HG03045 (cell line): ENCODE data around the gene TMPRSS3.

ENCODE experiments used
- ATAC-seq: cut with Tn5 transposase; IDR thresholded peaks from one replicate; pipeline ENCODE4 v1.9.1; 2021; ENCODE audit warnings: mild to moderate bottlenecking, moderate library complexity; ENCODE audit not compliant: unreplicated experiment

TMPRSS3 gene

GRCh38 chr21:42374864-42375499, 20.9 kb downstream of the TMPRSS3 start:
- no peak for ATAC-seq

- no peak for ATAC-seq
These were observed 21.4 kb downstream of the TMPRSS3 start for GRCh38 chr21:42374457-42374856.

- no peak for ATAC-seq
These were observed 21.9 kb downstream of the TMPRSS3 start for GRCh38 chr21:42373908-42374455.

- no peak for ATAC-seq
These were observed 22.5 kb downstream of the TMPRSS3 start for GRCh38 chr21:42373196-42373907.

- ATAC-seq: no peak
These were observed 24.8 kb downstream of the TMPRSS3 start for GRCh38 chr21:42370894-42371654.

GRCh38 chr21:42369821-42370220, 26.0 kb downstream of the TMPRSS3 start:
- no peak for ATAC-seq

- ATAC-seq: no peak
These were observed 28.3 kb downstream of the TMPRSS3 start for GRCh38 chr21:42367367-42368165.

- ATAC-seq: no peak
These were observed 29.4 kb downstream of the TMPRSS3 start, which contains the start of gene TFF1 for GRCh38 chr21:42366292-42367010. TFF1 (minus strand) TSS chr21:42366535; CDS start chr21:42366495, 40 bp downstream.

GRCh38 chr21:42365770-42366169, 30.1 kb downstream of the TMPRSS3 start:
- no peak for ATAC-seq

- no peak for ATAC-seq
These were observed 31.5 kb downstream of the TMPRSS3 start for GRCh38 chr21:42364304-42364865.

GRCh38 chr21:42363312-42363711, 32.5 kb downstream of the TMPRSS3 start:
- no peak for ATAC-seq

- no peak for ATAC-seq
These were observed 33.2 kb downstream of the TMPRSS3 start for GRCh38 chr21:42362700-42363099.

- no peak for ATAC-seq
These were observed 33.7 kb downstream of the TMPRSS3 start for GRCh38 chr21:42362198-42362597.

- ATAC-seq: no peak
These were observed 34.6 kb downstream of the TMPRSS3 start for GRCh38 chr21:42361286-42361685.

- no peak for ATAC-seq
These were observed 35.5 kb downstream of the TMPRSS3 start for GRCh38 chr21:42360317-42360716.

- no peak for ATAC-seq
These were observed 36.9 kb downstream of the TMPRSS3 start for GRCh38 chr21:42358937-42359336.

GRCh38 chr21:42358261-42358660, 37.6 kb downstream of the TMPRSS3 start:
- ATAC-seq: no peak

- ATAC-seq: no peak
These were observed 38.5 kb downstream of the TMPRSS3 start for GRCh38 chr21:42357307-42357706.

GRCh38 chr21:42356650-42357049, 39.2 kb downstream of the TMPRSS3 start:
- ATAC-seq: no peak

GRCh38 chr21:42356046-42356445, 39.8 kb downstream of the TMPRSS3 start:
- no peak for ATAC-seq
